Trophoblast cell (in vitro differentiated cells and primary cell): ENCODE results near the gene PABPN1.

ENCODE experiments used
- DNase-seq, 2 donors: peaks; one replicate each; pipeline ENCODE4 v3.0.0-alpha.2; 2016
- H2AFZ ChIP-seq: 2 replicates; pipeline ENCODE4 v1.6.1; 2013; ENCODE audit warnings: low read length, moderate library complexity, mild to moderate bottlenecking; ENCODE audit not compliant: insufficient read depth, poor library complexity
- H2AK5ac ChIP-seq: 2 replicates; pipeline ENCODE4 v1.6.1; 2013; ENCODE audit warnings: mild to moderate bottlenecking, low read length
- H2BK120ac ChIP-seq: 2 replicates; pipeline ENCODE4 v1.6.1; 2013; ENCODE audit warnings: low read length, mild to moderate bottlenecking, moderate library complexity; ENCODE audit not compliant: insufficient read depth, poor library complexity
- H2BK12ac ChIP-seq: 2 replicates; pipeline ENCODE4 v1.6.1; 2013; ENCODE audit warnings: mild to moderate bottlenecking, low read length, moderate library complexity
- H2BK5ac ChIP-seq: 2 replicates; pipeline ENCODE4 v1.6.1; 2013; ENCODE audit warnings: low read length, low read depth, moderate library complexity, mild to moderate bottlenecking; ENCODE audit not compliant: poor library complexity
- H3K14ac ChIP-seq: 2 replicates; pipeline ENCODE4 v1.6.1; 2013; ENCODE audit warnings: mild to moderate bottlenecking, low read length
- H3K18ac ChIP-seq: 2 replicates; pipeline ENCODE4 v1.6.1; 2013; ENCODE audit warnings: mild to moderate bottlenecking, low read length
- H3K23ac ChIP-seq: 2 replicates; pipeline ENCODE4 v1.6.1; 2013; ENCODE audit warnings: low read length
- H3K27ac ChIP-seq: 2 replicates; pipeline ENCODE4 v1.5.1; 2013; ENCODE audit warnings: low read depth, mild to moderate bottlenecking, inconsistent platforms, low read length, moderate library complexity
- H3K27me3 ChIP-seq: 2 replicates; pipeline ENCODE4 v1.6.1; 2013; ENCODE audit warnings: inconsistent platforms, mild to moderate bottlenecking, low read length, moderate library complexity; ENCODE audit not compliant: insufficient read depth
- H3K36me3 ChIP-seq, 2 experiments: 1 replicate in 1 of 2; 2 replicates in 1 of 2; pipeline ENCODE4 v1.6.1; 2013; ENCODE audit warnings: low read length in 2 of 2, mild to moderate bottlenecking in 2 of 2, moderate library complexity in 1 of 2; ENCODE audit not compliant: insufficient read depth in 2 of 2, control insufficient read depth in 1 of 2
- H3K4ac ChIP-seq: 2 replicates; pipeline ENCODE4 v1.6.1; 2013; ENCODE audit warnings: low read depth, mild to moderate bottlenecking, low read length, moderate library complexity
- H3K4me1 ChIP-seq, 2 experiments: 1 replicate in 1 of 2; 2 replicates in 1 of 2; pipeline ENCODE4 v1.6.1; 2013; ENCODE audit warnings: low read length in 2 of 2, mild to moderate bottlenecking in 2 of 2, moderate library complexity in 1 of 2; ENCODE audit not compliant: insufficient read depth in 2 of 2, control insufficient read depth in 1 of 2
- H3K4me2 ChIP-seq: 2 replicates; pipeline ENCODE4 v1.6.1; 2013; ENCODE audit warnings: inconsistent platforms, mild to moderate bottlenecking, low read length, moderate library complexity
- H3K4me3 ChIP-seq: 2 replicates; pipeline ENCODE4 v1.5.1; 2013; ENCODE audit warnings: mild to moderate bottlenecking, low read depth, low read length, inconsistent platforms
- H3K79me1 ChIP-seq: one replicate; pipeline ENCODE4 v1.6.1; 2013; ENCODE audit warnings: low read length
- H3K79me2 ChIP-seq: 2 replicates; pipeline ENCODE4 v1.6.1; 2013; ENCODE audit warnings: low read length, mild to moderate bottlenecking; ENCODE audit not compliant: control insufficient read depth, insufficient read depth, poor library complexity
- H3K9ac ChIP-seq: 2 replicates; pipeline ENCODE4 v1.6.1; 2013; ENCODE audit warnings: mild to moderate bottlenecking, low read length
- H3K9me3 ChIP-seq: 2 replicates; pipeline ENCODE4 v1.6.1; 2013; ENCODE audit warnings: low read depth, mild to moderate bottlenecking, control low read depth, inconsistent platforms, low read length; ENCODE audit not compliant: insufficient read depth
- H4K12ac ChIP-seq: 2 replicates; pipeline ENCODE4 v1.6.1; 2013; ENCODE audit warnings: low read depth, mild to moderate bottlenecking, low read length, moderate library complexity
- H4K8ac ChIP-seq: 2 replicates; pipeline ENCODE4 v1.6.1; 2013; ENCODE audit warnings: low read depth, mild to moderate bottlenecking, low read length, moderate library complexity
- H4K91ac ChIP-seq: one replicate; pipeline ENCODE4 v1.6.1; 2013; ENCODE audit warnings: low read depth, mild to moderate bottlenecking, low read length, moderate library complexity
- WGBS: extraction: QIAGEN DNeasy Blood & Tissue Kit; methylation state at CpG from one replicate; pipeline ENCODE4 v1.1.7; 2013; ENCODE audit warnings: missing lambda C conversion rate; ENCODE audit not compliant: insufficient read length, insufficient coverage; ENCODE audit errors: extremely low coverage; 5-methylcytosine and 5-hydroxymethylcytosine counted together

The PABPN1 gene

GRCh38 chr14:23365732-23366425 lies 44.6 kb downstream of the PABPN1 start:
- H3K79me2 ChIP-seq, result peaks cover 19% of the 10 kb centered on the region
- H3K9ac ChIP-seq, result peak overlapping the region; percentile 95
- H4K12ac ChIP-seq, result peak overlapping the region; percentile 97
- no peaks in the 10 kb centered on the region for H3K27me3 ChIP-seq
- H3K4me3 ChIP-seq, result peak overlapping the region; percentile 78
- peak overlapping the region; percentile 98 for H4K91ac ChIP-seq
- peaks cover 2% of the 10 kb centered on the region for H3K9me3 ChIP-seq
- H2BK12ac ChIP-seq, result peak overlapping the region; percentile 53
- peak overlapping the region; percentile 95 for H4K8ac ChIP-seq
- H3K14ac ChIP-seq, result peak overlapping the region; percentile 100
- H3K79me1 ChIP-seq, result peaks cover 23% of the 10 kb centered on the region
- peak overlapping the region; percentile 100 for H3K4ac ChIP-seq
- H3K36me3 ChIP-seq, result peaks cover 0 to 1% of the 10 kb centered on the region in 2 experiments
- H3K18ac ChIP-seq, result peak overlapping the region; percentile 100
- H2AK5ac ChIP-seq, result peak overlapping the region; percentile 80
- H2BK5ac ChIP-seq, result peak overlapping the region; percentile 91
- WGBS, result no CpG with 5 or more reads among the region's 51 CpGs
- peak overlapping the region; percentile 89 for H3K4me2 ChIP-seq
- H2AFZ ChIP-seq, result peak overlapping the region; percentile 61
- peaks cover 7 to 17% of the 10 kb centered on the region in 2 experiments for H3K4me1 ChIP-seq
- DNase-seq, result peak in 1 of 2 donors; percentile 53
- peak overlapping the region; percentile 81 for H3K27ac ChIP-seq
- peak overlapping the region; percentile 96 for H2BK120ac ChIP-seq
- H3K23ac ChIP-seq, result no peak overlapping the region

GRCh38 chr14:23366426-23366921 lies 45.2 kb downstream of the PABPN1 start:
- H3K9me3 ChIP-seq, result peaks cover 2% of the 10 kb centered on the region
- H3K4ac ChIP-seq, result no peak overlapping the region
- H2BK120ac ChIP-seq, result peak overlapping the region; percentile 9
- H2BK5ac ChIP-seq, result no peak overlapping the region
- H4K8ac ChIP-seq, result peak overlapping the region; percentile 8
- no CpG with 5 or more reads among the region's 34 CpGs for WGBS
- peak overlapping the region; percentile 13 for H4K91ac ChIP-seq
- DNase-seq, result peak in 1 of 2 donors; percentile 54
- peak overlapping the region; percentile 22 for H3K14ac ChIP-seq
- H3K27ac ChIP-seq, result peak overlapping the region; percentile 22
- H3K4me1 ChIP-seq, result peaks cover 7 to 17% of the 10 kb centered on the region in 2 experiments
- peaks cover 19% of the 10 kb centered on the region for H3K79me2 ChIP-seq
- H3K27me3 ChIP-seq, result no peaks in the 10 kb centered on the region
- H3K18ac ChIP-seq, result peak overlapping the region; percentile 4
- peaks cover 23% of the 10 kb centered on the region for H3K79me1 ChIP-seq
- no peak overlapping the region for H2BK12ac ChIP-seq
- no peak overlapping the region for H2AFZ ChIP-seq
- peak overlapping the region; percentile 53 for H3K4me2 ChIP-seq
- H3K36me3 ChIP-seq, result peaks cover 0 to 1% of the 10 kb centered on the region in 2 experiments
- peak overlapping the region; percentile 9 for H3K9ac ChIP-seq
- H3K4me3 ChIP-seq, result peak overlapping the region; percentile 52
- no peak overlapping the region for H4K12ac ChIP-seq
- H3K23ac ChIP-seq, result no peak overlapping the region
- peak overlapping the region; percentile 9 for H2AK5ac ChIP-seq

DNA sequence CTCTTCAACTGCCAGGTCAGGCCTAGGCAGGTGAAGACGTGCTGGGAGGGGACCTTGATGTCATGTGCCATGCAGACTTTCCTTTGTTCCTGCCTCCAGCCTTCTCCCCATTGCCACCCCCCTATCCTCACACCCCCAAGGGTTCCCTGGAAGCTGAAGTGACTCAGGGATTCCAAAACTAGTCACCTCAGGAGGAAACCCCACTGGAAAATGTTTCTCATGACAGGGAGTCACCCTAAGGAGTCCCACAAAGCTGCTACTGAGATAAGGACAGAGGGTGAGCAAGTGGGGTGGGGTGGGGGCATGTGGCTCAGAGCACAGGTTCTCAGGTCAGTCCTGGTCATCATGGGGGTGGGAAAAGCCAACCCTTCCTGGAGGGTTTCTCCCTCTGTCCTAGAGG lies 49.0 kb downstream of the PABPN1 start:
- Histone ChIP-seq H4K8ac (no peak overlapping the region), H4K91ac (no peak overlapping the region), H3K4me2 (no peak overlapping the region), H3K4ac (no peak overlapping the region), H3K79me1 (peaks cover 12% of the 10 kb centered on the region), H4K12ac (no peak overlapping the region), H3K14ac (no peak overlapping the region), H3K4me3 (no peak overlapping the region), H3K36me3 (no peaks in the 10 kb centered on the region), H3K18ac (no peak overlapping the region), H3K4me1 (peaks cover 0 to 5% of the 10 kb centered on the region in 2 experiments), H3K27ac (no peak overlapping the region), H2BK5ac (no peak overlapping the region), H3K27me3 (no peaks in the 10 kb centered on the region), H3K9me3 (peaks cover 2% of the 10 kb centered on the region), H2AK5ac (no peak overlapping the region), H3K23ac (no peak overlapping the region), H2AFZ (no peak overlapping the region), H2BK12ac (no peak overlapping the region), H2BK120ac (no peak overlapping the region), H3K79me2 (peaks cover 8% of the 10 kb centered on the region), H3K9ac (no peak overlapping the region)
- no CpG with 5 or more reads among the region's 1 CpG for WGBS
- no peak for DNase-seq

- H2AK5ac ChIP-seq, result no peak overlapping the region
- H3K36me3 ChIP-seq, result no peaks in the 10 kb centered on the region
- no peak overlapping the region for H2AFZ ChIP-seq
- H3K79me1 ChIP-seq, result no peaks in the 10 kb centered on the region
- no peak for DNase-seq
- H3K9me3 ChIP-seq, result peaks cover 2% of the 10 kb centered on the region
- no peak overlapping the region for H3K23ac ChIP-seq
- no peak overlapping the region for H3K18ac ChIP-seq
- H3K4ac ChIP-seq, result no peak overlapping the region
- H3K9ac ChIP-seq, result no peak overlapping the region
- no peak overlapping the region for H2BK5ac ChIP-seq
- no peak overlapping the region for H4K91ac ChIP-seq
- H3K4me1 ChIP-seq, result peaks cover 0 to under 1% of the 10 kb centered on the region in 2 experiments
- no peak overlapping the region for H4K12ac ChIP-seq
- H2BK12ac ChIP-seq, result no peak overlapping the region
- no peak overlapping the region for H3K4me3 ChIP-seq
- H3K27ac ChIP-seq, result no peak overlapping the region
- H3K27me3 ChIP-seq, result no peaks in the 10 kb centered on the region
- no peak overlapping the region for H3K4me2 ChIP-seq
- no CpG with 5 or more reads among the region's 1 CpG for WGBS
- no peak overlapping the region for H4K8ac ChIP-seq
- H3K14ac ChIP-seq, result no peak overlapping the region
- H3K79me2 ChIP-seq, result no peaks in the 10 kb centered on the region
- no peak overlapping the region for H2BK120ac ChIP-seq
Measured at GRCh38 chr14:23371865-23372264, 50.6 kb downstream of the PABPN1 start.
